D721Med (cell line): ENCODE data around the gene PROZ.

Experiments used
- DNase-seq: peaks from one replicate; pipeline ENCODE4 v3.0.0; 2011; ENCODE audit warnings: low spot score; ENCODE audit not compliant: insufficient read length
- FAIRE-seq: peaks from 2 replicates; lab custom pipeline; 2011; peaks lifted over from hg19 to GRCh38; lab: Jason Lieb, UNC
- CTCF ChIP-seq: IDR thresholded peaks from 2 replicates; pipeline ENCODE4 v1.5.1; 2012; ENCODE audit warnings: mild to moderate bottlenecking, control low read depth; ENCODE audit not compliant: insufficient read depth; ENCODE audit errors: missing control alignments

The PROZ gene

GRCh38 chr13:113162783-113163685 is 4.6 kb downstream of the PROZ start:
- no peak for DNase-seq
- no peak for TF ChIP-seq CTCF
- FAIRE-seq: no peak

- DNase-seq (no peak), FAIRE-seq (no peak)
- no peak for TF ChIP-seq CTCF
Measured at GRCh38 chr13:113164492-113164891, 6.0 kb downstream of the PROZ start.

GRCh38 chr13:113166266-113166665 is 7.8 kb downstream of the PROZ start:
- TF ChIP-seq CTCF: no peak
- DNase-seq: no peak
- no peak for FAIRE-seq

- DNase-seq (no peak), FAIRE-seq (no peak)
- TF ChIP-seq CTCF: no peak
Measured at GRCh38 chr13:113166681-113167080, 8.2 kb downstream of the PROZ start.

GRCh38 chr13:113167155-113167554 is 8.7 kb downstream of the PROZ start:
- no peak for TF ChIP-seq CTCF
- no peak for FAIRE-seq
- no peak for DNase-seq

- DNase-seq (no peak), FAIRE-seq (no peak)
- no peak for TF ChIP-seq CTCF
Measured at GRCh38 chr13:113167575-113167974, 9.1 kb downstream of the PROZ start.

- no peak for TF ChIP-seq CTCF
- FAIRE-seq (no peak), DNase-seq (no peak)
Measured at GRCh38 chr13:113168211-113168610, 9.8 kb downstream of the PROZ start.
